ENCODE results near the gene AXIN2. TPM values are rescaled to one million over a fixed set of nuclear protein-coding genes. Genes with fewer than 3 reads are reported as not detected.

Gene AXIN2
- total and polyA plus RNA-seq, 12 donors, result 5.7 to 19.2 (median 11.8) TPM

DNA sequence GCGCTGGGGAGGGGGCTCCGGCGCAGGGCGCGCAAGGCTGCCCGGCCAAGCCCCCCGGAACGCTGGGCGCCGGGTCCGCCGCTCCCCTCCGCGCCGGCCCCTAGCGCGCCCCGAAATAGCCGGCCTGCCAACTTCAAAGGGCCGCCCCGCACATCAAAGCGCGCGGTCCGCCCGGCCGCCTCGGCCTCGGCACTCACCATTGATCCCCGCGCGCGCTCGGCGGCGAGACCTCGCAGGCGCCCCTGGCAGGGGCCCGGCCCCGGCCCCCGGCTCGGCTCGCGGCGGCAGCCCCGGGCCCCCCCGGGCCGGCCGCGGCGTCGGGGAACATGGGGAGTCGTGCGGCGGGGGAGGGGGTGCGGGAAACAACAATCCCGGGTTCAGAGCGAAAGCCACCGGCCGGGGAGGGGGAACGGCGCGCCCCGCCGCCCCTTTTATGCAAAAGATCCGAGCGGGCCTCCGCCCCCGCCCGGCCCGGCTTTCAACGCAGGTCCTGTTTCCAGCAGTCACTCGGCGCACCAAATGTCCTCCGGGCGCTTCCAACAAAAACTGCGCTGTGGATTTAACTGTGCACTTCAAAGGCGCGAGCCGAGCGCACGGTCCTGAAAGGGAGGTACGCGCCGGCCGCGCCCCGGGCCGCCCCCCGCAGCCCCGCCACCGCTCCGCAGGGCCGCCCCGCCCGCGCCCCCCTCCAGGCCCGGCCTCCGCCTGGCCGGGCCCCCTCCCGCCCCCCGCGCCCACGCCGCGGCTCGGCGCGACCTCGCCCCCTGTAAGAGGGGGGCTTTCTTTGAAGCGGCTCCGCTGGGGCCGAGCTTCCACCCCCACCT lies 608 bp downstream of the AXIN2 start:
- DNase-seq, result peak; percentile 82 to 85
- Histone ChIP-seq H3K4me1 (peaks cover 4 to 35% (median 21%) of the 10 kb centered on the region in 9 donors), H3K27ac (peak overlapping the region; percentile 88 to 95 (median 91)), H3K9me3 (no peaks in the 10 kb centered on the region), H3K36me3 (peaks cover 0 to 7% (median 0%) of the 10 kb centered on the region in 9 donors), H3K4me3 (peak overlapping the region; percentile 82 to 97 (median 90)), H3K27me3 (peaks cover 0 to 50% (median 0%) of the 10 kb centered on the region in 7 donors)
- TF ChIP-seq, protein P1, sequence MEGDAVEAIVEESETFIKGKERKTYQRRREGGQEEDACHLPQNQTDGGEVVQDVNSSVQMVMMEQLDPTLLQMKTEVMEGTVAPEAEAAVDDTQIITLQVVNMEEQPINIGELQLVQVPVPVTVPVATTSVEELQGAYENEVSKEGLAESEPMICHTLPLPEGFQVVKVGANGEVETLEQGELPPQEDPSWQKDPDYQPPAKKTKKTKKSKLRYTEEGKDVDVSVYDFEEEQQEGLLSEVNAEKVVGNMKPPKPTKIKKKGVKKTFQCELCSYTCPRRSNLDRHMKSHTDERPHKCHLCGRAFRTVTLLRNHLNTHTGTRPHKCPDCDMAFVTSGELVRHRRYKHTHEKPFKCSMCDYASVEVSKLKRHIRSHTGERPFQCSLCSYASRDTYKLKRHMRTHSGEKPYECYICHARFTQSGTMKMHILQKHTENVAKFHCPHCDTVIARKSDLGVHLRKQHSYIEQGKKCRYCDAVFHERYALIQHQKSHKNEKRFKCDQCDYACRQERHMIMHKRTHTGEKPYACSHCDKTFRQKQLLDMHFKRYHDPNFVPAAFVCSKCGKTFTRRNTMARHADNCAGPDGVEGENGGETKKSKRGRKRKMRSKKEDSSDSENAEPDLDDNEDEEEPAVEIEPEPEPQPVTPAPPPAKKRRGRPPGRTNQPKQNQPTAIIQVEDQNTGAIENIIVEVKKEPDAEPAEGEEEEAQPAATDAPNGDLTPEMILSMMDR (IDR thresholded peaks at IDR 0.05), result no peak
- intact Hi-C loops (cut with DNase I), result loop anchor here in 3 of 10 donors (5.0 to 10.0 kb wide), 5 partner anchors 174 to 364 kb away; no protein-coding TSS in a partner anchor
- ATAC-seq, result peak; percentile 26 to 62 (median 39)
- 1% methylated on average over 83 to 113 of the region's 113 CpGs for WGBS, 2 donors

- Histone ChIP-seq H3K27ac (peak overlapping the region; percentile 88 to 95 (median 91)), H3K9me3 (no peaks in the 10 kb centered on the region), H3K27me3 (peaks cover 0 to 50% (median 0%) of the 10 kb centered on the region in 7 donors), H3K36me3 (peaks cover 0 to 7% (median 0%) of the 10 kb centered on the region in 9 donors), H3K4me3 (peak overlapping the region; percentile 82 to 97 (median 90)), H3K4me1 (peaks cover 4 to 33% (median 19%) of the 10 kb centered on the region in 9 donors)
- DNase-seq (peak in 1 of 2 donors; percentile 46), ATAC-seq (peak in 6 of 8 donors; percentile 22 to 38 (median 29))
- TF ChIP-seq, protein P1 (IDR thresholded peaks at IDR 0.05), result no peak
- 1% methylated on average over 75 to 88 of the region's 89 CpGs for WGBS, 2 donors
- intact Hi-C loops (cut with DNase I), result loop anchor here in 9 of 10 donors (5.0 to 10.0 kb wide), 9 partner anchors 103 to 605 kb away; no protein-coding TSS in a partner anchor
Measured at GRCh38 chr17:65559804-65560627, 1.4 kb downstream of the AXIN2 start.

GRCh38 chr17:65559461-65559803 lies 2.0 kb downstream of the AXIN2 start:
- peak overlapping the region; percentile 82 to 97 (median 90) for H3K4me3 ChIP-seq
- intact Hi-C loops (cut with DNase I), result loop anchor here in 8 of 10 donors (5.0 to 10.0 kb wide), 4 partner anchors 102 to 605 kb away; no protein-coding TSS in a partner anchor

More at GRCh38 chr17:65559461-65559803, 2.0 kb downstream of the AXIN2 start:
- H3K27me3 ChIP-seq, result peaks cover 0 to 50% (median 0%) of the 10 kb centered on the region in 7 donors
- no peaks in the 10 kb centered on the region for H3K9me3 ChIP-seq
- TF ChIP-seq, protein P1 (IDR thresholded peaks at IDR 0.05), result no peak
- H3K4me1 ChIP-seq, result peaks cover 2 to 28% (median 19%) of the 10 kb centered on the region in 9 donors
- H3K36me3 ChIP-seq, result peaks cover 0 to 7% (median 0%) of the 10 kb centered on the region in 9 donors
- WGBS, 2 donors, result 1 to 2% methylated on average over 13 of the region's 13 CpGs
- peak overlapping the region; percentile 88 to 95 (median 91) for H3K27ac ChIP-seq
- ATAC-seq (no peak), DNase-seq (no peak)
